Measurements from ENCODE around the gene UBE2QL1. TPM values are rescaled to one million over a fixed set of nuclear protein-coding genes. Genes with fewer than 3 reads are reported as not detected.

Gene UBE2QL1
- 0.14 to 0.22 TPM (median 0.17 TPM) in 5 replicates for total RNA-seq (2022; extraction: Qiagen RNA extraction)

GRCh38 chr5:6448622-6449464 lies at the start of gene UBE2QL1:
Gene UBE2QL1, plus strand, starts transcription at chr5:6448859. Its CDS starts 35 bp downstream, at chr5:6448894.

Other genes starting within 250 kb of the UBE2QL1 start
- 77.1 to 80.0 TPM (median 79.1 TPM) in 5 replicates for gene MED10, start 70.3 kb upstream of the UBE2QL1 start, total RNA-seq (2022; extraction: Qiagen RNA extraction)
- 91.1 to 100 TPM (median 93.1 TPM) in 5 replicates for gene NSUN2, start 184.2 kb downstream of the UBE2QL1 start, total RNA-seq (2022; extraction: Qiagen RNA extraction)
- gene SRD5A1, start 184.6 kb downstream of the UBE2QL1 start, total RNA-seq (2022; extraction: Qiagen RNA extraction), result 18.4 to 32.2 TPM (median 29.6 TPM) in 5 replicates